HCT116 (cell line): ENCODE measurements around the gene RCAN2.

ENCODE experiments used
- CEBPB ChIP-seq: IDR thresholded peaks from 2 replicates; pipeline ENCODE4 v1.6.1; 2012; ENCODE audit warnings: low read depth
- CTCF ChIP-seq, 3 experiments: fragments of 200-600 bp in 1 of 3; sonication (generic) in 1 of 3; IDR thresholded peaks in 2 of 3; conservative IDR thresholded peaks in 1 of 3; 2 replicates each; pipeline ENCODE4 v1.5.1; 2012 to 2017; ENCODE audit warnings: low read depth in 2 of 3, low read length in 2 of 3, antibody characterized with exemption in 1 of 3, borderline replicate concordance in 1 of 3, control low read depth in 1 of 3, mild to moderate bottlenecking in 1 of 3, mixed read lengths in 1 of 3, mixed run types in 1 of 3, moderate library complexity in 1 of 3; ENCODE audit not compliant: insufficient read depth in 1 of 3
- EZH2 ChIP-seq: fragments of 200-600 bp; sonication (generic); IDR thresholded peaks from 2 replicates; pipeline ENCODE4 v1.6.1; 2017; ENCODE audit warnings: antibody characterized with exemption, mixed run types
- POLR2A ChIP-seq: IDR thresholded peaks from 2 replicates; pipeline ENCODE4 v1.7.0; 2011; ENCODE audit warnings: borderline replicate concordance; ENCODE audit not compliant: insufficient read depth, insufficient read length; ENCODE audit errors: extremely low read depth
- POLR2AphosphoS5 ChIP-seq: IDR thresholded peaks from 2 replicates; pipeline ENCODE4 v1.6.1; 2011; ENCODE audit warnings: mild to moderate bottlenecking, low read depth, low read length, moderate library complexity
- RAD21 ChIP-seq: IDR thresholded peaks from 2 replicates; pipeline ENCODE4 v1.6.1; 2012; ENCODE audit warnings: low read depth, mild to moderate bottlenecking
- REST ChIP-seq: IDR thresholded peaks from 2 replicates; pipeline ENCODE4 v1.6.1; 2012; ENCODE audit warnings: low read depth
- SP1 ChIP-seq: IDR thresholded peaks from 2 replicates; pipeline ENCODE4 v1.6.1; 2012; ENCODE audit warnings: low read depth
- SRF ChIP-seq: IDR thresholded peaks from 2 replicates; pipeline ENCODE4 v1.6.1; 2012; ENCODE audit warnings: low read depth
- TCF7L2 ChIP-seq: IDR thresholded peaks from 2 replicates; pipeline ENCODE4 v1.7.0; 2011; ENCODE audit warnings: borderline replicate concordance, inconsistent platforms; ENCODE audit not compliant: insufficient read depth, insufficient read length; ENCODE audit errors: extremely low read depth
- ZFX ChIP-seq: fragments of 450-650 bp; IDR thresholded peaks from 2 replicates; pipeline ENCODE4 v1.6.1; 2017

- TF ChIP-seq REST (no peak), SRF (no peak), POLR2A (no peak), CTCF (IDR thresholded peaks at IDR 0.05 in 2 of 3, conservative IDR thresholded peaks at IDR 0.05 in 1 of 3; ENCODE audit: borderline replicate concordance in 1 of 3, insufficient read depth in 1 of 3, low read depth in 2 of 3, low read length in 2 of 3) (no peak), CEBPB (no peak), RAD21 (no peak), EZH2 (no peak), ZFX (no peak), SP1 (no peak), POLR2AphosphoS5 (no peak), TCF7L2 (no peak)
Measured at GRCh38 chr6:46438245-46438644, 53.0 kb downstream of the RCAN2 start.
